Measurements from ENCODE around the gene ECEL1.

The ECEL1 gene

DNA sequence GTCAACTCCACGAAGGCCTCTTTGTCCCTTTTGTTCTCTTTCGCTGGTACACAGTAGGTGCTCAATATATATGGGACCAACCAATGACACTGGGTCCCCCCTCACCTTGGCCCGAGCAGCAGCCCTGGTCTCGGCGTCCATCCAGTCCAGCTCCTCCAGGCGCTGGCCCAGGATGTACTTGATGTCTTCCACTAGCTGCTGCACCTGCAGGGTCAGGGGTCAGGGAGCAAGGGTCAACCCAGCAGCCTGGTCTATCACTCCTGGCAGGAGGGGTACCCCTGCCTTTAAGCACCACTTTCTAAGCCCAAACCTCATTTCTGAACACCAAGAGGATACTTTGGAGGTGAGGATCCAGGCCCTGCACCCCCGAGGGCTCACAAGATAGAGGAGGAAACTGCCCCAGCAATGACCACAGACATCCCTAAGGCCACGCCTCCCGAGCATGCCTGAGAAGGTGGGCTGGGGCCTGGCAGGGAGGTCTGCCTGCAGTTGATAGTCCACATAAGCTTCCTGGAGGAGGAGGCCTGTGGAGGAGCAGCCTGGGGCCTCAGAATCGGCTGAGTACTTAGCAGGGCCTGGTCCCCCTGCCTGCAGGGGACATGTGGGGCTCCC lies 4.2 kb downstream of the ECEL1 start:
- DNase-seq = no peak

DNA sequence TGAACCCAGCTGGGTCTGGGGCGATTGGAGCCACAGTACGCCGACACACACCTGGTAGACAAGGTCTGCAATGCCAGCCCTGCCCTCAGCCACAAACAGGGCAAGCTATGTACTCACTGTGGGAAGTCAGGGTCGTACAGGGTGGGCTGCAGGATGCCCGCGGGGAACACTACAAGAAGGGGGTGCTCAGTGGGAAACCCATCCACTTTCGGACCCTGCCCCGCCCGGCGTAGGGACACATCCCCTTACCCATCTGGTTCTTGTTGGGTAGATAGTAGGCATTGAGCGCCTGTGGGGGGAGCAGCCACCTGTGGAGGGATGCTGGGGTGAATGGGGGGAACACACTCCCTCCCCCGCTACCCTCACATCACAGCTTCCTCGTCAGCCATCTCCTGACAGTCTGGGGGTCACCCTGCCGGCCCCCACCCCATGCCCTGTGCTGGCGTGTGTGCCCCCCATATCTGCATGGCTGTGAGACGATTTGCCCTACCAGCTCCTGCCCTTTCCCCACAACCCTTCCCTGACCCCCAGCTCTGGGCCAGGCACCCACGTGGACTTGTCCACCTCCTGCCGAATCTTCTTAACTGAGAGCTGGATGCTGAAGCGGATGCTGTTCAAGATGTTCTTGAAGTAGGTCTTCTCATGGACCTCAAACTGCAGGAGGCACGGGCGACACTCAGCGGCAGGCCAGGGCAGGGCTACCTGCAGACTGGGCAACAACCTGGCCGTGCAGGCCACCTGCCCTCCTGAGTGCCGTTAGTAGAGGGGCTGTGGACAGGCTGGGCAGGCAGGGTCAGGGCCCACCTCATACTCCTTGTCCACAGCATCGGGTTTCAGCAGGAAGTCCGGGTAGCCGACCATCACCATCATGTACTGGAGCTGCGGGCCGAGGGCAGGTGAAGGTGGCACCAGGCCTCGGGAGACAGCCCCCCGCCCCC lies 5.1 kb downstream of the ECEL1 start:
- no peak for DNase-seq

DNA sequence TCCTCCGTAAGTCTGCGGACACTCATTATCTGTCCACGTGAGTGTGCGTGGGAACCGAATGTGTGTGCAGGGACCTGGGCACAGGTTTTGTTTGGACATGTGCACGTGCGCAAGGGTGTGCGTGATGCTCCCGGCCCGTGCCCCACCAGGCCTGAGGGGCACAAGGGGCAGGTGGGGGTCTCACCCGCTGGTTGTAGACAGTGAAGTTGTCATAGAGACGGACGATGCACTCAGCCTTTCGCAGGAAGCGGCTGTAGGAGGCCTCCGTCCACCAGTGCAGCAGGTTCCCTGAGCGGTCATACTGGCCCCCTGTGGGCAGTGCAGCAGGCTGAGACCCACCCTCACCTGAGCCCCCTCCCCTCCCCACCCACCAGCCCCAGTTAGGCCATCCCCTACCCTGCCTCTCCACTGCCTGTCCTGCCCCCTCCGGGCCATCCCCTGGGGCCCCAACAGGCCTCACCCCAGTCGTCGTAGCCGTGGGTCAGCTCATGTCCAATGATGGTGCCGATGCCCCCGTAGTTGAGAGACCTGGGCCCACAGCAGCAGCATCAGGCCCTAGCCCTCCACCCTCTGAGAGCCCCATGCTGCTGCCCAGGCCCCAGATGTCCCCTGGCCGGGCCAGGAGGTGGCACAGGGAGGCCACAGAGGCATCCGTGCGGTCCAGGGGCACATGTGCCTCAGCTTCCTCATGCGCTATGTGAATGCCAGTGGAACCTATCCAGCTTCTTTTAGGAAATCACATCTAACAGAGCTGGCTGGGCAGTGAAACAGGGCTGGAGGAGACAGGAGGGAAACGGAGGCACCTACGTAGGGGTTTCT lies 6.1 kb downstream of the ECEL1 start:
- DNase-seq = no peak

DNA sequence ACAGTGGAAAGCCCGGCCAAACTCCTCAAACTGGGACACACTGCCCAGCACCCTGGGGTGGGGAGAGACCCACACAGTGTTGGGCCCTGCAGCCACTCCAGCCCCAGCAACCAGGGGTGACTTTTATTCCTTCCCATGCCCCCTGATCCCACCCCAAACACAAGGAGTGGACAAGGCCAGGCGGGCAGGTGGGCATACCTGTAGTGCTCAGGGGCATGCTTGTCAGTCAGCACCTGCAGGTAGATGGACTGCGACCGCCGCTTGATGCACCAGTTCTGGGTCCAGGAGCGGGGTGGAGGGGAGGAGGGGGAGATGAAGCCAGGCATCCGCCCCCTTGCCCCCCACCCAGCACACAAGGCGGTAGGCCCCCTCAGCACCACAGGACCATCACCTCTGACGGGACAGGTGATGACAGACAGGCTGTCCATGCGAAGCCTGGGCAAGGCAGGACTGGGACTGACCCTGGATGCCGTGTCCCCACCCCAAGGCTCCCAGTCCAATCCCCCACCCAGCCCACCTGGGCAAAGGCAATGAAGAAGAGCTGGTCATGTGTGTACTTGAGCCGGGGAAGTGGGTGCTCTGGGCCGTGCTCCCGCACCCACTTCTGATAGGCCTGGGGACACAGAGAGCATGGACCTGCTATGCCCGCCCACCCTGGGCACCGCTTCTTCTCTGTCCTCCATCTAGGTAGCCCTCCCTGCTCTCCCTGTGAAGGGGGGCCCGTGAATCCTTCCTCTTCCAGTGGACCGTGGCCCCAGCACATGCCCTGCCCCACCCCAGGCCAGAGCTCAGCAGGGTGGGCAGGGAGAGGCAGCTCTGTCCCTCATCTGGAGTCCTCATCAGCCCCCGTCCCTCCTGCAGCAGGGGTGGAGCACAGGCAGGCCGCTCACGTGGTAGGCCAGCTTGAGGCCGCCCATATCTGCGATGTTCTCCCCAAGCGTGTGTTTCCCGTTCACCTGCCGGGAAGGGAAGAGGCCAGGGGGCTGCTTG lies 7.1 kb downstream of the ECEL1 start:
- DNase-seq = no peak

DNA sequence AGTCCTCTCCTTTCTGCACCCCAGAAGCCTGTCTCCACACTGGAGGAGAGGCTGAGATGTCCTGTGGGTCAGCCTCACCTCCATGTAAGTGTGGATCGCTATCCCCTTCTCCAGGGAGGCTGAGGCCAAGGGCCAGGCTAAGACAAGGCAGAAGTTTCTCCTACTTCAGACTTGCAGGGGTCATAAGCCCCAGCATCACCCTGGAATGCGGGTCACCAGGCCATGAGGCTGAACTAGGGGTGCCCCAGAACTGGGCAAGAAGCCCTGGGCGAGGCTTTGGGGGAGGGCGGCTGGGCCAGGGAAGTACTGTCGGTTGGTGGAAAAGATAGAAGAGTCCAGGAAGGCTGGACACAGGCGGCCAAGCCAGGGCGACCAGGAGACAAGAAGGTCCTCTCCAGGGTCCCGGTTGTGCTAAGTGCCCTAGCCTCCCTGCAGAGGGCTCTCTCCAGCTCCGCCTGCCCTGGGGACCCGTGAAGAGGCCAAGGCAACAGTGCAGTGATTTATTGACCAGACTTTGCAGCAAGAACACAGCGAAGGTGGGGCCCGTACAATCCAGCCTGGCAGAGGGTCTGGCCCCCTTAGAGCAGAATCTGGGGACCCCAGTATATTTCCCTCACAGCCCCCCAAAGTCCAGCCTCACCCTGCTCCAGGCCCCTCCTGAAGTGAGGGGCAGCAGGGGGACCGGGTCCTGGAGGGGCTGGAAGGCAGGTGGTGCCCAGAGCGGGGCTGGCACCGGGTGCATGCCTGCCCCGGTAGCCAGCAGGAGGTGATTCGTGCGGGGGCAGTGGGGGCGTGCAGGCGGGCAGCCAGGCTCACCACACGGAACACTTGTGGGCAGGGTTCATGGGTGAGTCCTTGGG lies 8.1 kb downstream of the ECEL1 start:
- no peak for DNase-seq

DNA sequence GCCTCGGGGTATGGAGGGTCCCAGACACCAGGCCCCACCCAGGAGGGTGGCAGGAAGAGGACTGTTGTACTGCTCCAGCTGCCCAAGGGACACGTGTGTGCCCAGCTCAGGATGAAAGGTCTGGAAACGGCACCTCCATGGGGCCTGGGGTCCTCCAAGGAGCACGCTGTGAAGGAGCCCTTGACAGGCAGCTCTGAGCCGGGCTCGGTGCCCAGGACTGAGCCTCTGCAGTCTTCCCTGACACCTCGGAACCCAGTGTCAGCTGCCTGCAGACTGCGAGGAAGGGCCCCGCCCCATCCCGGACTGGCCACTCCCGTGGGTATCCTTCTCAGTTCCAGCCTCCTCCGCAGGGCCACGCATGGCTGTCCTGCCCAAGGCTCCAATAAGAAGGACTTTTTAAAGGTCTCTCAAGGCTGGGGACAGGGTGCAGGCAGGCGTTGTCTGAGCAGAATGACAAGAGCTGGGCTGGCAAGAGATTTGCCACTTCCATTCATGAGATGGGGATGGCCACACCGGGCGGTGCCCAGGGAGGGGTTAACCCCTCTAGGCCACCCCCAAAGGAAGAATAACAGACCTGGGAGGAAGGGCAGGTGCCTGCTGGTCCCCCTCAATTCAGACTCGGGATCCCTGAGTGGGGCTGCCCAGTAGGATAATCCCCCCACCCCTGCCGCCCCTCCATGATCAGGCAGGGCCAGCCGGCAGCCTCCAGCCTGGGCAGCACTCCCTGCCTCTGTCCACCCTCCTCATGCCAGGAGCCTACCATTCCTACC lies 8.9 kb downstream of the ECEL1 start:
- DNase-seq = no peak

DNA sequence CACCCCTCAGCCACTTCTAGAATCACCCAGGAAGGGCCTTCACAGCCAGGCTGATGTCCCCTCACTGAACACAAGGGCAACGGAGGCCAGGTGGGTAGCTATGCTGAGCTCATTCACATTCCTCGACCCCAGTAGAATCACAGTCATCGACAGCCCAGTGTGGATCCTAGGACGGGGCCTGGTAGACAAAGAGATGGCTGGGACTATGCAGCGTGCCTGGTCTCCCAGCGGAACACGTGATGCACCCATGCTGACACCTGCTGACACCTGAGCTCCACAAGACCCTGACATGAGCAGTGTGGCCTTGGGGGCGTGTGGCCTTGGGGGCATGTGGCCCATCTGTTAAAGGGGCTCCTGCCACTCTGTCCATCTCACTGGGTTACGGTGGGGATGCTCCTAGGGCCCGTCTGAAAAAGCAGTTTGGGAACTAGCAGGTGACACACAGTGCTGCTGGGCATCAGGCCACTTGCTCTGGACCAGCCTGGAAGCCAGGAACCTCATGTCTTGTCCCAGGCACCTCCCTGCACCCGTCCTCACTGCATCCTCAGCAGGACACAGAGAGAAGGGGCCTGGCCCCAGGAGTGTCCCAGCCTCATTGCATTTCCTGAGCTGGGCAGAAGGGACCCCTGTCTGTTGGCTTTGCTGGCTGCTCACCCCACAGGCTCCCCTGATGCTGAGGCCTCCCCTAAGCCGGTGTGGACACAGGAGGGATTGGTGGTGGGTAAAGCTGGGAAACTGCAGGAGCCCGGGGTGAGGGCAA lies 9.7 kb downstream of the ECEL1 start:
- no peak for DNase-seq

DNA sequence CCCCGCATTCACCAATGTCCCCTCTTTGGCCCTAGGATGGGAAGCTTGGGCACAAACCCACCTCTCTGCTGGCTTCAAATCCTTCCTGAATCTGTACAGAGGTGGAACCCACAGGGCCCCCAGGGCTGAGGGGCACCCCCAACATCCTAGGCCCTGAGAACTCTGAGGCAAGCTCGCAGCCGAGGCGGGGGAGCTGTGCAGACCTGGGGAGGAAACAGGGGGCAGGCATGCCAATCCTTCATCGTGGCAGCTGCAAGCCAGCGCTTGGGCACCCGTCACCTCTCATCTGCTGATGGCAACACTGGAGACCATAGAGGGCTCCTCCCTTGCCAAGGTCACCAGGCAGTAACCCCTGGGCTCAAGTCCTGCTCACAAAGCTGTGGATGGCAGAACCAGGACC lies 10.8 kb downstream of the ECEL1 start:
- no peak for DNase-seq

DNA sequence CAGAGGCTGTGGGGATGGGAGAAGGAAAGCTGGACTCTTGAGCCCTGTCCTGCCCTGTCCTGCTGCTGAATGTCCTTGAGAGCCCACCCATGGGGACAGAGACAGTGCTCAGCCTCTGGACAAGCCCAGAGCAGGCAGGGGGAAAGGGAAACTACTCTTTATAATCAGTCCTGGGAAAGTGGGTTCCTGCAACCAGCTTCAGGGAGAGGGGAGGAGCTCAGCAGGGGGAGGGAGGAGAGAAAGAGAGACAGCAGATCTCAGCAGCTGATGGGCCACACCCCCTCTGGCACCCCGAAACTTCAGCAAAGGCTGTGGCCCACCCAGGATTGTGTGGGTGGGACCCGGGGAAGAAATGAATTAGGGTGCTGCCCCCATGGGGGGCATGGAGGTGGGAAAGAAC lies 11.6 kb downstream of the ECEL1 start:
- DNase-seq = no peak

DNA sequence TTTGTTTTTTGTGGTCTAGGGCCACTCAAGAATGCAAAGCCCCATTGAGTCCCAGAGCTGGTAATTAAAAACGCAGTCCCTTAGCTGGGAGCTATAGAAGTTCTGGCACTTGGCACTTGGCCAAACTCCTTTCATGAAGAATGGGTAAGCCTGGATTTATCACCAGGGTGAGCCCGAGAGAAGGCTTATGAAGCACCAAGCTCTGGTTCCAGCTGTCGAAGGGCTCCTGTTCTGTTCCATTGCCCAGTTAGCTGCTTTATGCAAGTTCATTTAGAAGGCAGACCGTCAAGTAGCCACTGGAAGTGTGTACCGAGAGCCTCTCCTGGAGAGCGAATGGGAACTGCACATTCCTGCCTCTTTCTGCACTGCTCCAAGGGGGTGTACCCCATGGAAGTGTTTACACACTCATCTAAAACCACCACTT lies 14.2 kb downstream of the ECEL1 start:
- no peak for DNase-seq

DNA sequence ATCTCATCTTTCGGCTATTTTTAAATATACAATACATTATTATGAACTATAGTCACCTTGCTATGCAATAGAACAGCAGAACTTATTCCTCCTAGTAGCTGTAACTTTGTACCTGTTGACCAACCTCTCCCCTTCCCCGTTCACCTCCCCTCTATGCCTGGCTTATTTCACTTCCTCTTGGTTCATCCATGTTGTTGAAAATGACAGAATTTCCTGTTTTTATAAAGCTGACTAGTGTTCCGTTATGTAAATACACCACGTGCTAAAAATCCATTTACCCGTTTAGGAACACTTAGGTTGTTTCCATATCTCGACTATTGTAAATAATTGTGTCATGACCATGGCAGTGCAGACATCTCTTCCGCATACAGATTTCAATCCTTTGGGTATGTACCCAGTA lies 21.4 kb downstream of the ECEL1 start:
- no peak for DNase-seq

DNA sequence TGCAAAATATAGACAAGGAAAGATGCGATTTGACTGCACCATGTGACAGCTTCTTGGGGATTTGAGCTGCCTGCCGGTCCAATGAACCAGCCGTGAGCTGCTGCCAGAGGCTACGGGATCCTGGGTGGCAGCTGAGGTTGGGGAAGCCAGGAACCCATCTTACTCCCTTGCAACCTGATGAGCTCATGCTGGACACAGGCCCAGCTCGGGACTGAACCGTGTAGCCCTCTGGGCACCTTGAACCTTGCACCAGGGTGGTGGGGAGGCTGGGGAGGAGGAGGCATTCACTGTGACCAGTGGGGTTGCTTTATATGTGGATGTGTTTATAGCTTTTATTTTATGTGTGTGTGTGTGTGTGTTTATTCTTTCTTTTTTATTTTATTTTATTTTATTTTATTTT lies 22.6 kb downstream of the ECEL1 start:
- no peak for DNase-seq

DNA sequence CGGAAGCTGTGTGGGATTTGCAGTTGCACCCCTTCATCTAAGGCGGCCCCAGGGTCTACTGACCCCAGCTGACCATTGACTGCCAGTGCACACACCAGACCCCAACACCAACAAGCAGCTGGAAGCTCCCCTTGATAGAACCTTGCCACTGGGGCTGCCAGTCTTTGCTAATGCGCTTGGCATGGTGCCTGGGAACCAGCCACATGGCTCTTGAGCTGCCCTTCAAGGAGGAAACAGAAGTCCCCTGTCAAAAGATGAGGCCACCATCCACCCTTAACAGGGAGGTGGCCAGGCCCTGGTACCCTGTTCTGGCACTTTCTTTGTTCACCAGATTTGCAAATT lies 23.1 kb downstream of the ECEL1 start:
- no peak for DNase-seq

DNA sequence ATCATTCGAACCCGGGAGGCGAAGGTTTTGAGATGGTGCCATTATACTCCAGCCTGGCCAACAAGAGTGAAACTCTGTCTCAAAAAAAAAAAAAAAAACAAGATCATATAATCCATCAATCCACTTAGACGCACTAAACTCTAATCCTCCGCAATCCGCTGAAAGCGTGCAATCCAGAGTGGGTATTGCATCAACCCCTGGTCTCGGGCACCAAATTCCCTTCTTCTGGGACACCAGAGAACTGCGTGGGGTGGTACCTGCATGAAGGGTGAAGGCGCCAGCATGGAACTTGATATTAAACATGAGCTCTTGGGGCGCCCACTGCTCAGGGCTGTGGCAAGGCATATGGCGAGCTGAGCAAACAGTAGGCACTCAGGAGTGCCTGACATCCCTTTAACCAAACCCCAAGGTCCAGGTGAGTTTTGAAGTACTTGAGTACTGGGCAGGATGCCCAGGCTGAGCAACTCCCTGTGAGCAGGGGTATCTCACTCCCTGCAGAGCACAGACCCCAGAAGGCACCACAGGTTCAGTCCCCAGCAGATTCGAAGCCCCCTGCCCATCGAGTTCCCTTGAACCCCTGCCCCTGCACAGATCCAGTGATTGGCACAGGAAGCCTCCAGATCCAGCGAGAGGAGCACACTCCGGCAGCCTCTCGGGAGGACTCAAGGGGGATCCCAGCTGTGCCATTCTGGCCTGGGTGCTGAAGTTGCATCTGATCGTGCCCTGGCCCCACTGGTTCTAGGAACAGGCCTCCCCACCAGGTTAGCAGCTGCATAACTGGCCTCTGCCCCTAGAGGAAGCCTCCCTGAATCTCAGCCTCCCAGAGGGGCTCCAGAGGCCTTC lies 23.7 kb downstream of the ECEL1 start:
- no peak for DNase-seq

DNA sequence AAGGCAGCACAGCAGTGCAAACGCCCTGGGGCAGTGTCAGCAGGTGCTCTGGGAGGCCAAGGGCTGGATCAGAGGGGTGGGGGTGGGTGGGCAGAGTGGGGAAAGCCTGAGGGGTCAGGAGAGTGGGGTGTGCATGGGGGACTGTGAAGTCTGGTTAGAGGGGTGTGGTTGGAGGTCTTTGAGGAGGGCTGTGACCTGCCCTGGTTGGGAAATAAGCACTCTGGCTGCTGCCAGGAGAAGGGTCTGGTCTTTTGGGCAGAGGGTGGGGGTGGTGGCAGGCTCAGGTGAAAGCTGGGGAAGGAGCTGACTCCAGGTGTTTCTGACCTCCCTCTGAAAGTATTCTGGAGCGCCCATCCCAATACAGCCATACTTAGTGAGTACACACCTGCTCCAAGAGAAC lies 27.5 kb downstream of the ECEL1 start:
- DNase-seq = no peak

DNA sequence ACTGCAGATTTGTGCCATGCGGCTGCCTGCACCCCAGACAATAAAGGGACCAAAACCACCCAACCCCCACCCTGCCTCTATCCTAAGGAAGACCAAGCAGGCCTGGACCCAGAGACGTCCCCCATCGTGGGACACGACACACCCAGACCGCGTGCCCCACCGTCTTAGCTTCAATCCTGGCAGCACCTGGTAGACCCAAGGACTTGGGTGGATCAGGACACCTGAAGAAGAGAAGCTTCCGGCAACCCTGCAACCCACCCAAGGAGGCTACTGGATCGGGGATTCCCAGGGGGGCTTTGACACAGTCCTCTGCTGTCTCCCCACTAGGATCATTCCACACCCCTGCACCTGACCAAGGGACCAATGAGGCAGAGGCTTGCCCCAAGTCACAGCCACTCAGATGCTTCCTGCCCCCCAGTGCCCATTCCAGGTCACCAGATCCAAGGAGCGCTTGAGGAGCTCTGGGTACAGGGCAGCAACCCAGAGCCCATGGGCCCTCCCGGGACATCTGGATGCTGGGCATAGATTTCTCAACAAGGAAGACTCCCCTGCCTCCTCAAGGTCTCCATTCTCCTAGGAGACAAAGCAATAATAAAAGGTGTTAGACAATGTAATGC lies 28.1 kb downstream of the ECEL1 start:
- DNase-seq = no peak

DNA sequence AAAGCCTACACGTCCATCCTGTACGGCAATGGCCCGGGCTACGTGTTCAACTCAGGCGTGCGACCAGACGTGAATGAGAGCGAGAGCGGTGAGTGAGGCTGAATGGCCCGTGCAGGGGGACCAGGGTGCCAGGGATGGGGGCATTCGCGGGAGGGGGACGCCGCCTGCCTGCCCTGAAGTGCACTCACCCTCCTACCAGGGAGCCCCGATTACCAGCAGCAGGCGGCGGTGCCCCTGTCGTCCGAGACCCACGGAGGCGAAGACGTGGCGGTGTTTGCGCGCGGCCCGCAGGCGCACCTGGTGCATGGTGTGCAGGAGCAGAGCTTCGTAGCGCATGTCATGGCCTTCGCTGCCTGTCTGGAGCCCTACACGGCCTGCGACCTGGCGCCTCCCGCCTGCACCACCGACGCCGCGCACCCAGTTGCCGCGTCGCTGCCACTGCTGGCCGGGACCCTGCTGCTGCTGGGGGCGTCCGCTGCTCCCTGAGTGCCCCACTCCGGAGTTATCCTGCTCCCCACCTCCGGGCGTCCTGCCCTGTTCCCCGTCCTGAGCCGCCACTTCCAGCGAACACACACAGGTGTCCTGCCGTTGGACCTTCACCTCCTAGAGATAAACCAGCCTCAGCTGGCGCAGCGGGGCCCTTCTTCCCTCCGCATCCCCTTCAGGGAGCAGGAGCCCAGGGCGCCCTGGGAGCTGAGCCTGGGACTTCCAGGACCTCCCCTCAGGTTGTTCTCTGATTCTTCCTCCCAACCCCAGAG lies 28.8 kb downstream of the ECEL1 start:
- DNase-seq = no peak

All from activated CD4-positive, alpha-beta T cell treated with anti-CD3 and anti-CD28 coated beads for 1 hour (primary cell).